Activated naive CD4-positive, alpha-beta T cell treated with anti-CD3 and anti-CD28 coated beads for 36 hours (primary cell): Measurements from ENCODE around the gene SPINK4. TPM values are rescaled to one million over a fixed set of nuclear protein-coding genes. Genes with fewer than 3 reads are reported as not detected.

Experiments used
- CTCF ChIA-PET: fragments of 350-600 bp; sonication (Branson Sonifier 250); formaldehyde crosslinking; loops from one replicate; lab custom pipeline; 2021; ENCODE audit warnings: antibody characterized with exemption; lab: Charles Lee
- DNase-seq: peaks from one replicate; pipeline ENCODE4 v3.0.0-alpha.2; 2020
- H3K27ac Mint-ChIP-seq: one replicate; pipeline ENCODE4 v1.8.0; 2021; ENCODE audit warnings: mild to moderate bottlenecking, mixed read lengths
- H3K27me3 Mint-ChIP-seq: one replicate; pipeline ENCODE4 v1.8.0; 2021; ENCODE audit warnings: low read depth, mixed read lengths
- H3K36me3 Mint-ChIP-seq: one replicate; pipeline ENCODE4 v1.8.0; 2021; ENCODE audit warnings: low read depth, mixed read lengths
- H3K4me1 Mint-ChIP-seq: one replicate; pipeline ENCODE4 v1.8.0; 2021; ENCODE audit warnings: low read depth, mixed read lengths
- H3K4me3 Mint-ChIP-seq: one replicate; pipeline ENCODE4 v1.8.0; 2021; ENCODE audit warnings: mild to moderate bottlenecking, moderate library complexity, mixed read lengths
- H3K9me3 Mint-ChIP-seq: one replicate; pipeline ENCODE4 v1.8.0; 2021; ENCODE audit warnings: mixed read lengths
- intact Hi-C: fragments of 100-400 bp; cut with micrococcal nuclease; formaldehyde crosslinking; loops from one replicate; pipeline ENCODE4 v1.15.1; 2023
- total RNA-seq, 2 experiments: library from RNA; stranded (reverse); gene quantifications; one replicate each; pipeline ENCODE4 v1.2.3, GENCODE V29; 2021

Gene SPINK4
- total RNA-seq, 2 experiments from 2014 or later: not detected

- H3K36me3 Mint-ChIP-seq: peaks cover 30% of the 10 kb centered on the region
- H3K4me1 Mint-ChIP-seq: no peaks in the 10 kb centered on the region
- no peak overlapping the region for H3K4me3 Mint-ChIP-seq
- H3K9me3 Mint-ChIP-seq: no peaks in the 10 kb centered on the region
- no peak overlapping the region for H3K27ac Mint-ChIP-seq
- CTCF ChIA-PET: interaction anchor here (0.6 kb wide), 1 partner anchor 24 kb away, joined by 4 read pairs; no protein-coding TSS in a partner anchor
- intact Hi-C loops: no loop called here
- H3K27me3 Mint-ChIP-seq: no peaks in the 10 kb centered on the region
- DNase-seq: no peak
These were observed 10.0 kb downstream of the SPINK4 start for GRCh38 chr9:33249983-33250382.

- CTCF ChIA-PET: no interaction called here
- Mint-ChIP-seq H3K4me3 (no peak overlapping the region), H3K4me1 (no peaks in the 10 kb centered on the region), H3K27me3 (no peaks in the 10 kb centered on the region), H3K9me3 (no peaks in the 10 kb centered on the region), H3K36me3 (peaks cover 31% of the 10 kb centered on the region), H3K27ac (no peak overlapping the region)
- no peak for DNase-seq
- intact Hi-C loops: no loop called here
These were observed 10.6 kb downstream of the SPINK4 start for GRCh38 chr9:33250458-33250995.

- no peak overlapping the region for H3K4me3 Mint-ChIP-seq
- H3K27me3 Mint-ChIP-seq: no peaks in the 10 kb centered on the region
- CTCF ChIA-PET: no interaction called here
- H3K27ac Mint-ChIP-seq: no peak overlapping the region
- intact Hi-C loops: no loop called here
- H3K9me3 Mint-ChIP-seq: no peaks in the 10 kb centered on the region
- H3K36me3 Mint-ChIP-seq: peaks cover 33% of the 10 kb centered on the region
- DNase-seq: no peak
- H3K4me1 Mint-ChIP-seq: no peaks in the 10 kb centered on the region
These were observed 14.2 kb downstream of the SPINK4 start for GRCh38 chr9:33254211-33254610.

- Mint-ChIP-seq H3K27me3 (no peaks in the 10 kb centered on the region), H3K27ac (no peak overlapping the region), H3K4me3 (no peak overlapping the region), H3K4me1 (peaks cover 2% of the 10 kb centered on the region), H3K9me3 (no peaks in the 10 kb centered on the region), H3K36me3 (peaks cover 37% of the 10 kb centered on the region)
- DNase-seq: no peak
- intact Hi-C loops: no loop called here
- CTCF ChIA-PET: no interaction called here
These were observed 15.0 kb downstream of the SPINK4 start for GRCh38 chr9:33255014-33255413.

GRCh38 chr9:33255471-33255870 is 15.5 kb downstream of the SPINK4 start:
- Mint-ChIP-seq H3K4me3 (no peak overlapping the region), H3K27me3 (no peaks in the 10 kb centered on the region), H3K4me1 (peaks cover 5% of the 10 kb centered on the region), H3K36me3 (peaks cover 40% of the 10 kb centered on the region), H3K9me3 (no peaks in the 10 kb centered on the region), H3K27ac (no peak overlapping the region)
- CTCF ChIA-PET: no interaction called here
- no peak for DNase-seq
- intact Hi-C loops: no loop called here

DNA sequence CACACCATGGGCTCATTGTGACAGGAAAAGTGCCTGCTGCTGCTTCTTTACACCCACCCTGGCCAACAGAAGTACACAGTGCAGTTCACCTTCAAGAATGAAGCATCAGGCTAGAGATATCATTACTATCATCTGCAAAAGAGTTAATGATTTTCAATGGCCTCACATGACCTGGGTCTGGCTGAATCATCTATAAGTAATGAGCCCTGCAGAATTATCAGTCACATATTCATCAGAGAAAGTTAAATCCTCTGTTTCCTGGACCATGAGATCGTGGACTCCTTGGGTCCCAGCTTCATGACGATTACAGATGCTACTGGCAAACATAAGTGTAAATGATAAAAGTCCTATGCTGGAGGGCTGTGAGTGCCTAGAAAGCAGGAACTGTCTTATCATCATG is 16.3 kb downstream of the SPINK4 start:
- Mint-ChIP-seq H3K27me3 (no peaks in the 10 kb centered on the region), H3K27ac (no peak overlapping the region), H3K36me3 (peaks cover 44% of the 10 kb centered on the region), H3K4me1 (peaks cover 9% of the 10 kb centered on the region), H3K4me3 (no peak overlapping the region), H3K9me3 (no peaks in the 10 kb centered on the region)
- DNase-seq: no peak
- intact Hi-C loops: no loop called here
- CTCF ChIA-PET: no interaction called here

DNA sequence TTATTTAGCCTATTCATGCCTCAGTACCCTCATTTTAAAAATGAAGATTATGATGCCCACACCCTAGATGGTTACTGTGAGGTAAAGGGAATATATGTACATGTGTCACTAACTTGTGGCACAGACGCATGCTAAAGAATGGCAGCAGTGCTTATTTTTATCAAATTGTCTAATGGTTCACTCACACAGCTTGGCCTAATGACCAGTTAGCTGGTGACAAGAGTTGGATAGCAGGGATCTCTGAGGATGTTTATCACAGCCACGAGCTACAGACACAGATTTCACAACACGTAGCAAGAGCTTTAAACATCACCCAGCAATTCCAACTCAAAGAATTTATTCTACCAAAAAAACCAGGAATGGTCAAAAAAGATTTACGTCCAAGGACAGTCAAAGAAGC is 17.3 kb downstream of the SPINK4 start:
- peaks cover 11% of the 10 kb centered on the region for H3K4me1 Mint-ChIP-seq
- no peaks in the 10 kb centered on the region for H3K9me3 Mint-ChIP-seq
- H3K27ac Mint-ChIP-seq: no peak overlapping the region
- no peak for DNase-seq
- peaks cover 44% of the 10 kb centered on the region for H3K36me3 Mint-ChIP-seq
- no peak overlapping the region for H3K4me3 Mint-ChIP-seq
- CTCF ChIA-PET: interaction anchor here (0.6 kb wide), 1 partner anchor 184 kb away, joined by 3 read pairs; no protein-coding TSS in a partner anchor
- intact Hi-C loops: no loop called here
- no peaks in the 10 kb centered on the region for H3K27me3 Mint-ChIP-seq

DNA sequence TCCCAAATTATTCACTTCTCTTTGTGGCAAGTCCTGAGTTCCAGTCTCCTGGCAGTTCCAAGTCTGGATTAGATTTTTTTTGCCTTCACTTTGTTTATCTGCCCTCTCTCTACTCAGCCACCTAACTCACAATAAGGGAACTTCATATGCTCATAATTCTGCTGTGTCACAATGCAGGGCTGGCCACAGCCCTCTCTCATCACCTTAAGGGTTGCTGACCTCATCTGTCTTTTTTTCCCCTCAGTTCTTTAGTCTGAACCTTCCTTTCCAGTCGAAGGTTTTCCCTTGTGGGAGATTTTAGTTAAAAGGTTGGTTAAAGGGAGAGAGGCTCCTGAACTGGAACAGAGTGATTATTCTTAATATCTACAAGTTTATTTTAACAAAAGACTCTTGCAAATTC is 20.4 kb downstream of the SPINK4 start:
- no peak overlapping the region for H3K27ac Mint-ChIP-seq
- no peaks in the 10 kb centered on the region for H3K9me3 Mint-ChIP-seq
- peaks cover 42% of the 10 kb centered on the region for H3K36me3 Mint-ChIP-seq
- H3K4me1 Mint-ChIP-seq: peaks cover 23% of the 10 kb centered on the region
- intact Hi-C loops: loop anchor here (5.0 kb wide), 1 partner anchor 1918 kb away; no protein-coding TSS in a partner anchor
- DNase-seq: no peak
- H3K27me3 Mint-ChIP-seq: no peaks in the 10 kb centered on the region
- CTCF ChIA-PET: no interaction called here
- no peak overlapping the region for H3K4me3 Mint-ChIP-seq

- Mint-ChIP-seq H3K4me1 (peaks cover 48% of the 10 kb centered on the region), H3K9me3 (no peaks in the 10 kb centered on the region), H3K4me3 (peak overlapping the region; percentile 90), H3K36me3 (peaks cover 48% of the 10 kb centered on the region), H3K27me3 (no peaks in the 10 kb centered on the region), H3K27ac (peak overlapping the region; percentile 69)
- CTCF ChIA-PET: interaction anchor here (0.6 to 1.0 kb wide), 2 partner anchors 20 to 159 kb away, joined by 3 read pairs; no protein-coding TSS in a partner anchor
- intact Hi-C loops: loop anchor here (1.0 to 5.0 kb wide), 15 partner anchors 27 to 1921 kb away; partner anchors contain the start of genes APTX, B4GALT1, DNAJA1 and KIF24
- peak; percentile 32 for DNase-seq
These were observed 23.4 kb downstream of the SPINK4 start for GRCh38 chr9:33263131-33264002.

DNA sequence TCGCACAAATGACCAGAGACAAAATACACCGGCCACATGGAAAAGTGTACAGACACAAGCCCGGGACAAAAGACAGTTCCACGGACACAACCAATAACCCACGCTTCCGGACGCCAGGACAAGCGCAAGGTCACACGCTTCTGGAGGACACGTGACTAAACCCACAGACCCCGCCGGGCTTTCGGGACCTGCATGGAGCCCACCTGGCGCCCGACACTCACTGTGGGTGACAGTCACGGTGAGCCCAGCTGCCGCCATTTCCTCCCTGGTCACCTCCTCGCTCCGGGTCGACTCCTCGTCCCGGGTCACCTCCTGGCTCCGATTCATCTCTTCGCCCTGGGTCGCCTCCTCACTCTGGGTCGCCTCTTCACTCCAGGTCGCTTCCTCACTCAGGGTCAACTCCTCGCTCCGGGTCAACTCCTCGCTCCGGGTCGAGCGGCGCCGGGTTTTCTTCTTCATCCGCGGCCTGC is 24.1 kb downstream of the SPINK4 start:
- H3K36me3 Mint-ChIP-seq: peaks cover 46% of the 10 kb centered on the region
- H3K4me1 Mint-ChIP-seq: peaks cover 48% of the 10 kb centered on the region
- peak overlapping the region; percentile 69 for H3K27ac Mint-ChIP-seq
- intact Hi-C loops: loop anchor here (1.0 to 5.0 kb wide), 15 partner anchors 26 to 1922 kb away; partner anchors contain the start of genes APTX, B4GALT1, DNAJA1 and KIF24
- H3K4me3 Mint-ChIP-seq: peak overlapping the region; percentile 90
- no peaks in the 10 kb centered on the region for H3K27me3 Mint-ChIP-seq
- DNase-seq: peak; percentile 50
- no peaks in the 10 kb centered on the region for H3K9me3 Mint-ChIP-seq
- CTCF ChIA-PET: interaction anchor here (0.6 to 1.0 kb wide), 2 partner anchors 19 to 159 kb away, joined by 3 read pairs; no protein-coding TSS in a partner anchor

DNA sequence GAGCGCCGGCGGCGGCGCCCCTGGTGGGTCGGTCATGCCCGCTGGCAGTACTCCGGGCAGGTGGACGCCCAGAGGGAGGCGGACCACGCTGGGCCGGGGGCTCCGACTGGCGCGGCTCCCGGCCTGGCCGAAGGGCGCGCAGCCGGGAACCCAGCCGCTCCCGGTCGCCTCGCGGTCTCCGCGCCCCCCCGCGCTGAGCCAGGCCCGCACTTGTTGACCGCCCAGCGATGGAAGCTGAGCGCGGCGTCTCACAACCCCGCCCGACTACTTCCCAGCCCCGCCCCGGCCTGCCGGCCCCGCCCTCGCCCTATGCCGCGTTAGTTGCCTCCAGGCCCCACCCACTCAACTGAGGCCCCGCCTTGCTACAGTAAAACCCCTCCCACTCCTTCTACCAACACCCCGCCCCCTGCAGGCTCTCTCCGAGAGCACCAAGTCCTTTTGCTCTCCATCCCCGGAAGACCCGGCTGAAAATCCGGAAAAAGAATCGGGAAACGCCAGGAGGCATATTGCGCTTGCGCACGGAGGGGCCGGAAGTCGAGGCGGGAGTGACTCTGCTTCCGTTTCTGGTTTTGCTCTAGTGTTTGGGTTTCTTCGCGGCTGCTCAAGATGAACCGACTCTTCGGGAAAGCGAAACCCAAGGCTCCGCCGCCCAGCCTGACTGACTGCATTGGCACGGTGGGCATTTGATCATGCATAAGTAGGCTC is 24.7 kb downstream of the SPINK4 start, which contains the start of the genes BAG1 and CHMP5:
TSS of gene BAG1 (minus strand) at position 236 of the 705 bp plus-strand sequence.
TSS of gene CHMP5 (plus strand) at position 577 of the 705 bp plus-strand sequence. CDS start at position 607, 30 bp downstream.
- DNase-seq: peak; percentile 100
- intact Hi-C loops: loop anchor here (1.0 to 5.0 kb wide), 15 partner anchors 26 to 1922 kb away; partner anchors contain the start of genes APTX, B4GALT1, DNAJA1 and KIF24
- H3K4me3 Mint-ChIP-seq: peak within 1 kb of the TSS; percentile 94
- peak within 1 kb of the TSS; percentile 98 for H3K27ac Mint-ChIP-seq
- H3K9me3 Mint-ChIP-seq: no peaks in the 10 kb centered on the region
- peaks cover 44% of the 10 kb centered on the region for H3K36me3 Mint-ChIP-seq
- CTCF ChIA-PET: interaction anchor here (0.6 kb wide), 1 partner anchor 158 kb away, joined by 3 read pairs; no protein-coding TSS in a partner anchor
- no peaks in the 10 kb centered on the region for H3K27me3 Mint-ChIP-seq
- peaks cover 47% of the 10 kb centered on the region for H3K4me1 Mint-ChIP-seq
